Measurements from ENCODE around the gene PRG3. TPM values are rescaled to one million over a fixed set of nuclear protein-coding genes. Genes with fewer than 3 reads are reported as not detected.

Gene PRG3
- total RNA-seq, 1 experiment from 2014 or later, result not detected

GRCh38 chr11:57394203-57394965 is 13.4 kb upstream of the PRG3 start:
- H3K4ac ChIP-seq (ENCODE audit: low read depth, low read length), result no peak overlapping the region
- WGBS (ENCODE audit: extremely low coverage, insufficient read length, low lambda C conversion rate), result no CpG with 5 or more reads among the region's 4 CpGs
- no peaks in the 10 kb centered on the region; the same call in 1 of the 2 replicates for H3K27me3 ChIP-seq (ENCODE audit: insufficient read depth, low read length)
- H3K23ac ChIP-seq (ENCODE audit: insufficient read length, low read depth, low read length), result no peak overlapping the region
- H3K79me2 ChIP-seq (ENCODE audit: insufficient read depth, low read length), result no peaks in the 10 kb centered on the region
- H3K4me3 Mint-ChIP-seq, result no peak overlapping the region
- H3K79me1 ChIP-seq (ENCODE audit: insufficient read depth, low read depth, low read length, poor library complexity, severe bottlenecking), result no peaks in the 10 kb centered on the region
- DNase-seq, result no peak
- H2BK20ac ChIP-seq (ENCODE audit: low read depth, low read length, poor library complexity, severe bottlenecking), result no peak overlapping the region
- no peak overlapping the region for H3K4me2 ChIP-seq (ENCODE audit: insufficient read depth, insufficient read length, low read length)
- H2BK15ac ChIP-seq (ENCODE audit: low read depth, low read length), result no peak overlapping the region
- H2BK5ac ChIP-seq (ENCODE audit: insufficient read length, low read length), result no peak overlapping the region
- H3K27ac Mint-ChIP-seq, result no peak overlapping the region; a peak in 1 of 7 replicates
- no peak for TF ChIP-seq CTCF (conservative IDR thresholded peaks at IDR 0.05)
- H3K4me1 Mint-ChIP-seq, result no peaks in the 10 kb centered on the region
- H3K9me3 Mint-ChIP-seq, result no peaks in the 10 kb centered on the region
- no peak overlapping the region for H3K14ac ChIP-seq (ENCODE audit: insufficient read depth, low read length)
- no peaks in the 10 kb centered on the region for H3K36me3 Mint-ChIP-seq (ENCODE audit: insufficient read depth in 1 of 3, low read depth in 3 of 3)
- no peak overlapping the region for H4K5ac ChIP-seq (ENCODE audit: insufficient read length, low read depth, low read length)
- H2BK120ac ChIP-seq (ENCODE audit: low read depth, low read length, poor library complexity, severe bottlenecking), result no peak overlapping the region
- no peaks in the 10 kb centered on the region for H3K9me3 ChIP-seq (ENCODE audit: control insufficient read depth, low read depth, low read length)
- H3K56ac ChIP-seq (ENCODE audit: insufficient read length, low read depth, low read length), result no peak overlapping the region
- no peak overlapping the region for H4K8ac ChIP-seq (replicated peaks; ENCODE audit: insufficient read length, low read depth, low read length)
- H2BK12ac ChIP-seq (ENCODE audit: insufficient read length, low read depth, low read length), result no peak overlapping the region
- no peak overlapping the region for H2AFZ ChIP-seq (ENCODE audit: low read length)
- H4K20me1 ChIP-seq (ENCODE audit: control insufficient read depth, insufficient read depth, insufficient read length), result no peaks in the 10 kb centered on the region
- no peak overlapping the region for H3K27ac ChIP-seq (ENCODE audit: insufficient read length, low read depth, low read length)
- peaks cover 22% of the 10 kb centered on the region for H3K27me3 Mint-ChIP-seq (ENCODE audit: low read depth)
- H3T11ph ChIP-seq (ENCODE audit: low read length), result no peak overlapping the region
- H3K23me2 ChIP-seq (ENCODE audit: insufficient read length, low read depth, low read length, poor library complexity, severe bottlenecking), result no peaks in the 10 kb centered on the region
- H2AK5ac ChIP-seq (ENCODE audit: insufficient read length, low read length), result no peak overlapping the region
- no peak overlapping the region for H3K9ac ChIP-seq (ENCODE audit: extremely low read depth, insufficient read length, low read length)
- H4K91ac ChIP-seq (ENCODE audit: insufficient read length, low read depth, low read length), result no peak overlapping the region
- H3K18ac ChIP-seq (ENCODE audit: insufficient read length, low read depth, low read length), result no peak overlapping the region
- no peaks in the 10 kb centered on the region for H3K4me1 ChIP-seq (ENCODE audit: insufficient read depth, low read length)

Measured in H9 (cell line).